ENCODE results near the gene SMIM36. TPM values are rescaled to one million over a fixed set of nuclear protein-coding genes. Genes with fewer than 3 reads are reported as not detected.

SMIM36 gene
- total RNA-seq, 1 donor from 2014 or later, result not detected

DNA sequence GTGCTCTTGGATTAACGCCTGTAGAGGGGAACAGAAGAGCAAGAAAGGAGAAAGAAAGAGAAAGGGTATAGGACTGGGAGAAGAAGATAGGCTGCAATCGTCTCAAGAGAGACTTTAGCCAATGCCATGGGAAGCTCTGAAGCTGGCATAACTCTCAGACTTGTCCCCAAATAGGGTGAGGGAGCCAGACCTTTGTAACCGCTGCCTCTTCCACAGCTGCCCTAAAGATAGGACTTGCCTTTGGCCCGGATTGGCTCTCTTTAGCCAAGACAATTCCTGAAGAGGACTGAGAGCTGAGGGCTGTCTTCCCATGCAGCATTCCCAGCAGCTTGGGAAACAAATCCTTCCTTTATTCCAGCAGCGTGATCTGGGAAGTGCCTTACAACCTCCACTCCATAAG lies 68.8 kb downstream of the SMIM36 start:
- no peaks in the 10 kb centered on the region for H3K27me3 Mint-ChIP-seq (ENCODE audit: low read depth)
- no peaks in the 10 kb centered on the region for H3K36me3 Mint-ChIP-seq (ENCODE audit: low read depth)
- TF ChIP-seq, protein P1, sequence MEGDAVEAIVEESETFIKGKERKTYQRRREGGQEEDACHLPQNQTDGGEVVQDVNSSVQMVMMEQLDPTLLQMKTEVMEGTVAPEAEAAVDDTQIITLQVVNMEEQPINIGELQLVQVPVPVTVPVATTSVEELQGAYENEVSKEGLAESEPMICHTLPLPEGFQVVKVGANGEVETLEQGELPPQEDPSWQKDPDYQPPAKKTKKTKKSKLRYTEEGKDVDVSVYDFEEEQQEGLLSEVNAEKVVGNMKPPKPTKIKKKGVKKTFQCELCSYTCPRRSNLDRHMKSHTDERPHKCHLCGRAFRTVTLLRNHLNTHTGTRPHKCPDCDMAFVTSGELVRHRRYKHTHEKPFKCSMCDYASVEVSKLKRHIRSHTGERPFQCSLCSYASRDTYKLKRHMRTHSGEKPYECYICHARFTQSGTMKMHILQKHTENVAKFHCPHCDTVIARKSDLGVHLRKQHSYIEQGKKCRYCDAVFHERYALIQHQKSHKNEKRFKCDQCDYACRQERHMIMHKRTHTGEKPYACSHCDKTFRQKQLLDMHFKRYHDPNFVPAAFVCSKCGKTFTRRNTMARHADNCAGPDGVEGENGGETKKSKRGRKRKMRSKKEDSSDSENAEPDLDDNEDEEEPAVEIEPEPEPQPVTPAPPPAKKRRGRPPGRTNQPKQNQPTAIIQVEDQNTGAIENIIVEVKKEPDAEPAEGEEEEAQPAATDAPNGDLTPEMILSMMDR (conservative IDR thresholded peaks at IDR 0.05), result no peak
- no peak for DNase-seq (ENCODE audit: low read depth, low spot score)
- H3K9me3 Mint-ChIP-seq, result peaks cover 2% of the 10 kb centered on the region
- H3K4me1 Mint-ChIP-seq, result peaks cover 15% of the 10 kb centered on the region
- H3K4me3 Mint-ChIP-seq, result no peak overlapping the region
- H3K27ac Mint-ChIP-seq (ENCODE audit: unreplicated experiment), result no peak overlapping the region

DNA sequence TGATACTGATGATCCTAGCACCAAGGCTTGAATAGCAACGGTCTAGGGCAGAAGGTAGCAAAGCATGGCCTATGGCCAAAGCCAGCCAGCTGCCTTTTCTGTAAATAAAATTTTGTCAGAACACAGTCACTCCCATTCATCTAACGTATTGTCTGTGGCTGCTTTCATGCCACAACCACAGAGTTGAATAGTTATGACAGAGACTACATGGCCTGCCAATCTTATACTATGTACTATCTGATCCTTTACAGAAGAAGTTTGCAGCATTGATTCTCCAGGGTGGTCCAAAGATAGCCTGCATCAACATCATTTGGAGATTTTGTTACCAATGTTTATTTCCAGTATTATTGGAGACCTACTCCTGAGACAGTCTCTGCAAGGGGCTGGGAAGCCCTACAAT lies 69.7 kb downstream of the SMIM36 start:
- H3K9me3 Mint-ChIP-seq, result peaks cover 2% of the 10 kb centered on the region
- no peak overlapping the region for H3K27ac Mint-ChIP-seq (ENCODE audit: unreplicated experiment)
- no peaks in the 10 kb centered on the region for H3K27me3 Mint-ChIP-seq (ENCODE audit: low read depth)
- no peak for DNase-seq (ENCODE audit: low read depth, low spot score)
- H3K4me1 Mint-ChIP-seq, result peaks cover 18% of the 10 kb centered on the region
- no peaks in the 10 kb centered on the region for H3K36me3 Mint-ChIP-seq (ENCODE audit: low read depth)
- TF ChIP-seq, protein P1 (conservative IDR thresholded peaks at IDR 0.05), result no peak
- no peak overlapping the region for H3K4me3 Mint-ChIP-seq

DNA sequence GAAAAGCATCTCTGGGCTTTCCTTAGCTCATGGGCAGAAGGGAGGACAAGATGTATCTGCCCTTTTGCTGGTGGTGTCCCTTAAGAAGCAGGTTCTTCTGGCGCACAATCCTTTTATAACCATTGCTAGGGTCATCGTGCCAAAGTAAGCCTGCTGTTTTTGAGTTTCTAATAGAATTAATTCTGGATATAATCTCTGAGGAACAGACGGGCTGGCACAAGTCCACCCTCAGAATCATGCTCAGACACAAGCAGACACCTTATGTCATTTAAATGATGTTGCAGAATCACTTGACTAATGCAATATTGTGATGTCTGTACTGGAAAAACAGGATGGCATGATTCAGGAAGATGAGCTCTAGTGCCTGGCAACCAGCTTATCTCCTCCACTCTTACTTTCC lies 70.9 kb downstream of the SMIM36 start:
- H3K27me3 Mint-ChIP-seq (ENCODE audit: low read depth), result no peaks in the 10 kb centered on the region
- H3K9me3 Mint-ChIP-seq, result peaks cover 4% of the 10 kb centered on the region
- H3K4me3 Mint-ChIP-seq, result no peak overlapping the region
- no peak overlapping the region for H3K27ac Mint-ChIP-seq (ENCODE audit: unreplicated experiment)
- TF ChIP-seq, protein P1 (conservative IDR thresholded peaks at IDR 0.05), result no peak
- no peak for DNase-seq (ENCODE audit: low read depth, low spot score)
- no peaks in the 10 kb centered on the region for H3K36me3 Mint-ChIP-seq (ENCODE audit: low read depth)
- peaks cover 18% of the 10 kb centered on the region for H3K4me1 Mint-ChIP-seq

DNA sequence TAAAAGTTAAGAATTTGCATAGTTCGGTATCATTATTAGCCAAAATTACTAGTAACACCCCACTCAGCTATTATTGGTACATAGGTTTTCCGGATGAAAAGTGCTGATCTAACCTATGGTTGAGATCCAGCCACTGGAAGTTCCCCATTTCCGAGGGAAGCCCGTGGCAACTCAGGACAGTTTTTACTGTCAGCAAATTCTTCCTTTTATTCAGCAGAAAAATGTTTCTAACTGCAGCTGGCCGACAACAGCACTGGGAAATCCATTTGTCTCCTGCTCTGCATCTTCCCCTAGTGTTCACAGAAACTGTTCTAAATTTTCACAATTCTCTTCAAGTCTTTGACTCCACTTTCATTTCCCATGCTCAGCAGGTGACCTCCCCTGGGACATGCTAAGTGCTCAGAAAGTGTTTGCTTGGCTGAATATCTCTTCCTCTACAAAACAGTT lies 74.1 kb downstream of the SMIM36 start:
- TF ChIP-seq, protein P1 (conservative IDR thresholded peaks at IDR 0.05), result no peak
- peaks cover 5% of the 10 kb centered on the region for H3K9me3 Mint-ChIP-seq
- DNase-seq (ENCODE audit: low read depth, low spot score), result no peak
- H3K27ac Mint-ChIP-seq (ENCODE audit: unreplicated experiment), result peak overlapping the region; percentile 22
- no peaks in the 10 kb centered on the region for H3K36me3 Mint-ChIP-seq (ENCODE audit: low read depth)
- no peak overlapping the region for H3K4me3 Mint-ChIP-seq
- H3K27me3 Mint-ChIP-seq (ENCODE audit: low read depth), result no peaks in the 10 kb centered on the region
- H3K4me1 Mint-ChIP-seq, result peaks cover 14% of the 10 kb centered on the region

DNA sequence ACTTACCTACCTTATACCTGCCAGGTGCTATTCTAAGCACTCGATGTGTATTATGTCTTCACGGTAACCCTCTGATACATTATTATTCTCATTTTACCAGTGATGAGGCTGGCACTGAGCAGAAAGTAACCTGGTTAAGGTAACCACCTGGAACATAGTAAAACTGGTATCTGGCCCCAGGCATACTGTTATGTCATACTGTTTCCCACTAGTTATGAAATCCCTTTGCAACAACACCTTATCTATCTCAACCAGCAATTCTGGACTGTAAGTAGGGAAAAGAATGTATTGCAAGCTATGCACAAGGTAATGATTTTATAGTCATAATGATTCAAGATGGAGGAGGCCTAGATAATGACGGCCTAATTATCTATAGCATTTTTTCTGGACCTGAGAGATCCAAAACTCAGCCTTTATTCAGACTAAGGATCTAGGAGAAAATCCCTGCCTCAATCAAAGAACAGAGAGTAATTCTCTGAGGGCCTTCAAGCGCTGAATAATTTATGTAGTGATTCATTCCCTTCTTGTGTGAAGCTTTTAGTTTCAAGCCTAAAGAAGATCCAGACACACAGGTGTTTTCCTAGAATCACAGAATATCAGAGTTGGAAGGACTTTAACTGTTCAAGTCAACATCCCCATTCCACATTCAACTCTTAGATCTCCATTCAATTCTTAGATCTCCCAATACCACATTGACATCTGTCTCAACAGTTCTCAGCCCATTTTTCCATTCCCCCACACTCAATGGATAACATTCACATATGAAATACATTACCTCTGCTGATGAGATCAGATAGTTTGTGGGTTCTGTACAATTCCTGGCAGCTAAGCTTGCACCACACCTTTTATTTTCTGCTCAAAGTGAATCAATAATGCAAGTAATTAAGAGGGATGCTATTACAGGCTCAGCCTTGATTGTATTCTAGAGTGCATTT lies 74.8 kb downstream of the SMIM36 start:
- H3K4me1 Mint-ChIP-seq, result peaks cover 14% of the 10 kb centered on the region
- no peak overlapping the region for H3K4me3 Mint-ChIP-seq
- DNase-seq (ENCODE audit: low read depth, low spot score), result no peak
- no peak overlapping the region for H3K27ac Mint-ChIP-seq (ENCODE audit: unreplicated experiment)
- peaks cover 5% of the 10 kb centered on the region for H3K9me3 Mint-ChIP-seq
- TF ChIP-seq, protein P1 (conservative IDR thresholded peaks at IDR 0.05), result no peak
- H3K36me3 Mint-ChIP-seq (ENCODE audit: low read depth), result no peaks in the 10 kb centered on the region
- H3K27me3 Mint-ChIP-seq (ENCODE audit: low read depth), result no peaks in the 10 kb centered on the region
